ENCODE data around the gene CASD1.

The CASD1 gene

DNA sequence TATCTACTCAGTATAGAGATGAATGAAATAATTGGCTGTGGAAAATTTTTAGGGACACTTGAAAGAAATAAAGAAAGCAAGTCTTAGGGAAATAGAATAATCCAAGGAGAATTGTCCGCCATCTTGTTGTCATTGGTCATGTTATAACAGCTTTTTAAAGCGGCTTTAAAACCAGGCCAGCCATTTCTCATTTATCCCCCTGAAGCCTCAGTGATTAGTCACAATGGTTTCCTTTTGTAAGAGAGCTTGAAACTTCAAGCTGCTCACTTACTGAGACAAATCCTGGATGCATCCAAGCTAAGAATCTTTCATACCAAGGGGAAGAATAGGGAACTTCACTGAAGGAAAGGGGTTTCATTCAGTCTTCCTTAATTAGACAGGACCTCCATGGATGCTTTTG, 78.5 kb downstream of the CASD1 start:
- H3K4me3 ChIP-seq (ENCODE audit: control insufficient read depth, low read depth, low read length): no peak overlapping the region
- TF ChIP-seq, protein P1, sequence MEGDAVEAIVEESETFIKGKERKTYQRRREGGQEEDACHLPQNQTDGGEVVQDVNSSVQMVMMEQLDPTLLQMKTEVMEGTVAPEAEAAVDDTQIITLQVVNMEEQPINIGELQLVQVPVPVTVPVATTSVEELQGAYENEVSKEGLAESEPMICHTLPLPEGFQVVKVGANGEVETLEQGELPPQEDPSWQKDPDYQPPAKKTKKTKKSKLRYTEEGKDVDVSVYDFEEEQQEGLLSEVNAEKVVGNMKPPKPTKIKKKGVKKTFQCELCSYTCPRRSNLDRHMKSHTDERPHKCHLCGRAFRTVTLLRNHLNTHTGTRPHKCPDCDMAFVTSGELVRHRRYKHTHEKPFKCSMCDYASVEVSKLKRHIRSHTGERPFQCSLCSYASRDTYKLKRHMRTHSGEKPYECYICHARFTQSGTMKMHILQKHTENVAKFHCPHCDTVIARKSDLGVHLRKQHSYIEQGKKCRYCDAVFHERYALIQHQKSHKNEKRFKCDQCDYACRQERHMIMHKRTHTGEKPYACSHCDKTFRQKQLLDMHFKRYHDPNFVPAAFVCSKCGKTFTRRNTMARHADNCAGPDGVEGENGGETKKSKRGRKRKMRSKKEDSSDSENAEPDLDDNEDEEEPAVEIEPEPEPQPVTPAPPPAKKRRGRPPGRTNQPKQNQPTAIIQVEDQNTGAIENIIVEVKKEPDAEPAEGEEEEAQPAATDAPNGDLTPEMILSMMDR (IDR thresholded peaks at IDR 0.05; ENCODE audit: control insufficient read depth, insufficient read depth, low read depth, low read length, missing control alignments): no peak
- no peak for DNase-seq (ENCODE audit: low read depth)

DNA sequence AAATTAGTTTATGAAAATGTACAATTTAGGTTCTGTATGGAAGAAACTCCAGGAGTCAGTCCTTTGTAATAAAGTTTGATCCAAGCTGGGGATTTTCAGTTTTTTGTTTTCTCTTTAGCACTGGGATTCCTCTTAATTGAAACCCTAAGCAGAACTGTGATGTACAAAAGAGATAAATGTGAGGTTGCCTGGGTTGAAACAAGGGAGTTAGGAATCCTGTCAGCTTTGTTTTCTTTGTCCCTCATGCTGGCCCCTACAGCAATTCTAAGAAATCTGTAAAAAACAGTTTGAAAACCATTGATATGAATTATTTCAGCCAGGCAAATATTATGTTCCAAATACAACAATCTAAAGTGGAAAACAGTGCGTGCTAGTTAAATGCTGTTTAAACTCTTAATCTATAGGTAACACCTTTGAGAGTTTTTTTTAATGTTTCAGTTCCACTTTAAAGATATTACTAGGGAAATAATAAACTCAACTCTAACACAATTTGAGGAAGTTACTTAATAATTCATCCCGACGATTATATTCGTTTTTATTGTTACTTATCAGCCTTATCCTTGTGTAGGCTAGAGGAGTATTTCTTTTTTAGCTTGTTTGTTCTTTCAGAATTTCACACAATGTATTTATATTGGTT, 81.0 kb downstream of the CASD1 start:
- DNase-seq (ENCODE audit: low read depth): no peak
- no peak overlapping the region for H3K4me3 ChIP-seq (ENCODE audit: control insufficient read depth, low read depth, low read length)
- TF ChIP-seq, protein P1 (IDR thresholded peaks at IDR 0.05; ENCODE audit: control insufficient read depth, insufficient read depth, low read depth, low read length, missing control alignments): no peak

DNA sequence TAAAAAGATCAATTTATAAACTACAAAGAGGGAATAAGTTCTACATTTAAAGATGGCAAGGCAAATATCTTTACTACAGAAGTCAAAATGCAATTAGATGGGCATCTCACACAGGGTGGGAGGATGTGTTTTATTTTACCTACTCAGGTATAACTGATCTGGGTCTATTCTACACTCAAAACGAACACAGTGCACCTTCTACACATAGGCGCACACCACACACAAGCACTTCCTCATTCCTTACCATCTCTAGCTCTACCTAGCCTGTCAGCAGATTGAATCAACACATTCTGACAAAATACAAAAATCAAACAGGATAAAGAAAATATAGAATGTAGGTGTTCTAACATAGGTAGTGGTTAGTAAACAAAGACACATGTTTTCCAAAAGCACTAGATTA, 81.6 kb downstream of the CASD1 start:
- TF ChIP-seq, protein P1 (IDR thresholded peaks at IDR 0.05; ENCODE audit: control insufficient read depth, insufficient read depth, low read depth, low read length, missing control alignments): no peak
- H3K4me3 ChIP-seq (ENCODE audit: control insufficient read depth, low read depth, low read length): no peak overlapping the region
- DNase-seq (ENCODE audit: low read depth): no peak

DNA sequence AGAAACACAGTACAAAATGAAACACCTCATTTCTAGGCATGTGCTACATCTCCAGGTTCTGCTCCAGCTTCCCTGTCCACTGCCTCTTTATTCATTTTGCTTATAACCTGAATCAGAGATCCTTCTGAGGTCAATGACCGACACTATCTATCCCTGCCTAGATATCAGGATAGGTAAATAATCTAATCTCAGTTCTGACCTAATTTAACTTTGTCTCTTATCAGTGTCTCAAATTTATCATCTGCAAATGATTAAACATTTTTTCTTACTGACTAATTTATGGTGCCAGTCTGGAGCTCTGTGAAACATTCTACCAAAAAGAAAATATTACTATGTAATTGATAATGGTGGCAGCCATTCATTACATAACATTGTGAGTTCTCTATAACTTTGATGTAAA, 85.3 kb downstream of the CASD1 start:
- no peak for DNase-seq (ENCODE audit: low read depth)
- TF ChIP-seq, protein P1 (IDR thresholded peaks at IDR 0.05; ENCODE audit: control insufficient read depth, insufficient read depth, low read depth, low read length, missing control alignments): no peak
- H3K4me3 ChIP-seq (ENCODE audit: control insufficient read depth, low read depth, low read length): no peak overlapping the region

DNA sequence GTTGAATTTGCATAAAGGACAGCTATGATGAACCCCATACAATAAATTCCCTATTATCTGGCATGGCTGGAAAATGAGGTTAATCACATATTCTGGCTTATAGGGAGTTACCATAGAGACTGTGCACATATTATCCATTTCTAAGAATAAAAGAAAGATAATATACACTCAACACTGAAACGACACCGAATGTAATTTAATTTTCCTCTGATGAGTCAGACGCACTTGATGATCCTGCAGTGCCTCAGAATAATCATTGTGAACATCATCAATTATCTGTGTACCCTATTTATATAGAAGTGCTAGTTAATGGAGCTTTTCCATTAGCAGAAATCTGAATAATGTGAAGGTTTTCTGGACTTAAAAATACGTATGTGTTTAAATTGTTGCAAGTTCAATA, 86.1 kb downstream of the CASD1 start:
- no peak for DNase-seq (ENCODE audit: low read depth)
- TF ChIP-seq, protein P1 (IDR thresholded peaks at IDR 0.05; ENCODE audit: control insufficient read depth, insufficient read depth, low read depth, low read length, missing control alignments): no peak
- H3K4me3 ChIP-seq (ENCODE audit: control insufficient read depth, low read depth, low read length): no peak overlapping the region

DNA sequence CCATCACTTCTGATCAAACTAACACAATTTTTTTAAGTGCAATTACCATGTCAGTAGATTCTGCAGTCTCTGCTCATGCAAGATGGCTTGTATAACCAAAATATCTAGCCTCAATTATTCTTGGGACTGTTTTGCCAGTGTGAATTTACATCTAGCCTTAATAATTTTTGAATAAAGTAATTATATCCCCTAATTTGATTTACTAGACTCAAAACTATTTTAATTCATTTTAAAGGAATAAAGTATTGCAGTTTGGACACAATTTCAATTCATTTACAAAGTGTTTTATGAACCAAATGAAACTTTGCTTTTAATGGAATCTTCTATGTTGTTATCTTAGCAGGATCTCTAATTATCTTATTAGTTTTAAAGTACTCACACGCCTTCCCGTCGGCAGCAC, 90.7 kb downstream of the CASD1 start:
- TF ChIP-seq, protein P1 (IDR thresholded peaks at IDR 0.05; ENCODE audit: control insufficient read depth, insufficient read depth, low read depth, low read length, missing control alignments): no peak
- no peak overlapping the region for H3K4me3 ChIP-seq (ENCODE audit: control insufficient read depth, low read depth, low read length)
- no peak for DNase-seq (ENCODE audit: low read depth)

DNA sequence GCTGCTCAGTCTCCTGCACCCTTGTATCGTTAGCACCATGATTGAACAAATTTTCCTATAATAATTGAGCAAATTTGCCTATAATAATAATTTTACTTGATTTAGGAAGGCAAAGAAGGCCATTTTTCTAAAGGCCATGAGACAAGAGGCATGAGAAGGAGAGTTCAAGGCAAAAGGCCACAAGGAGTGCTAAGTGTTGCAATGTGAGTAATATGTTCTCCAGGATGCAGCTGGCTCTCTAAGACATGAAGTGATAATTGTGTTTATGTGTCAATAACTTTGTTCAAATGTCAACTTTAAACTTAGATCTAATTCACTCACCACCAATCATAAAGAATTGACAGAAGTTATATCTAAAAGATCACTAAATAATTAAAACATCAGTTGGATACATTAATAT, 92.6 kb downstream of the CASD1 start:
- no peak overlapping the region for H3K4me3 ChIP-seq (ENCODE audit: control insufficient read depth, low read depth, low read length)
- no peak for DNase-seq (ENCODE audit: low read depth)
- TF ChIP-seq, protein P1 (IDR thresholded peaks at IDR 0.05; ENCODE audit: control insufficient read depth, insufficient read depth, low read depth, low read length, missing control alignments): no peak

All from AG09309 (cell line).